Activated naive CD4-positive, alpha-beta T cell treated with anti-CD3 and anti-CD28 coated beads, Interleukin-2, amount 50 U/mL, for 72 hours (primary cell): ENCODE data around the gene RHD. TPM values are rescaled to one million over a fixed set of nuclear protein-coding genes. Genes with fewer than 3 reads are reported as not detected.
"Not testable (repeated sequence)": the region's sequence is repeated elsewhere in the genome, so short reads cannot be mapped to it uniquely, and the experiment has no call there.

Experiments used
- ATAC-seq, 2 donors: fragments of 150-1000 bp; cut with Tn5 transposase; 2 replicates each; pipeline ENCODE4 v1.10.0; 2021; ENCODE audit warnings: mild to moderate bottlenecking in 2 of 2, moderate library complexity in 2 of 2
- DNase-seq, 2 donors: peaks; one replicate each; pipeline ENCODE4 v3.0.0; 2021 to 2022; ENCODE audit warnings: low spot score in 2 of 2
- H3K27ac Mint-ChIP-seq, 2 donors: one replicate each; pipeline ENCODE4 v1.8.0; 2022; ENCODE audit warnings: mild to moderate bottlenecking in 2 of 2, mixed read lengths in 2 of 2
- H3K36me3 Mint-ChIP-seq, 2 donors: one replicate each; pipeline ENCODE4 v1.8.0; 2022; ENCODE audit warnings: mixed read lengths in 2 of 2
- H3K9me3 Mint-ChIP-seq, 2 donors: one replicate each; pipeline ENCODE4 v1.8.0; 2022; ENCODE audit warnings: mixed read lengths in 2 of 2
- total RNA-seq, 2 donors: library from RNA; stranded (reverse); gene quantifications; one replicate each; pipeline ENCODE4 v1.2.3, GENCODE V29; 2022

RHD gene
- total RNA-seq, 2 donors from 2014 or later: not detected

GRCh38 chr1:25360596-25361581 is 88.6 kb downstream of the RHD start:
- ATAC-seq (peak in 1 of 2 donors; percentile 55), DNase-seq (no peak)
- no peaks in the 10 kb centered on the region for H3K9me3 Mint-ChIP-seq
- H3K27ac Mint-ChIP-seq: peak overlapping the region in 1 of 2 donors; percentile 28
- peaks cover 10 to 21% of the 10 kb centered on the region in 2 donors for H3K36me3 Mint-ChIP-seq

DNA sequence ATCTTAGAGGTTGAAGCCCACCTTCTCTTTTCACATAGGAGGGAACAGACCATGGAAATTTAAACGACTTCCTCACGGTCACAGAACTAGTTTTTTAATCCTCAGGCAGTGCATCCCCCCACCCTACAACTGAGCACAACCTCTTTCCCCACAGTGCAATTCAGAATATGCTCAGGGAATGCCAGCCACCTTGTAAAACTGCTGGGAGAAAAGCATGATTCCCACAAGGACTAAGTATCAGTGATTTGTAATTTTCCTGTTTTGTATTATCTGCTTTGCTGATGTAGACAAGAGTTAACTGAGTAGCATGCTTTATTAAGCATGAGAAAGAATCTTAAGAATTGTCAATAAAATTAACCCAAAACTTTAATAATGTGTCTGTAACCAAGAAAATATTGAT is 89.6 kb downstream of the RHD start:
- H3K9me3 Mint-ChIP-seq: no peaks in the 10 kb centered on the region
- H3K27ac Mint-ChIP-seq: peak overlapping the region; percentile 28 to 29
- no peak for DNase-seq
- ATAC-seq: no peak
- peaks cover 10 to 17% of the 10 kb centered on the region in 2 donors for H3K36me3 Mint-ChIP-seq

DNA sequence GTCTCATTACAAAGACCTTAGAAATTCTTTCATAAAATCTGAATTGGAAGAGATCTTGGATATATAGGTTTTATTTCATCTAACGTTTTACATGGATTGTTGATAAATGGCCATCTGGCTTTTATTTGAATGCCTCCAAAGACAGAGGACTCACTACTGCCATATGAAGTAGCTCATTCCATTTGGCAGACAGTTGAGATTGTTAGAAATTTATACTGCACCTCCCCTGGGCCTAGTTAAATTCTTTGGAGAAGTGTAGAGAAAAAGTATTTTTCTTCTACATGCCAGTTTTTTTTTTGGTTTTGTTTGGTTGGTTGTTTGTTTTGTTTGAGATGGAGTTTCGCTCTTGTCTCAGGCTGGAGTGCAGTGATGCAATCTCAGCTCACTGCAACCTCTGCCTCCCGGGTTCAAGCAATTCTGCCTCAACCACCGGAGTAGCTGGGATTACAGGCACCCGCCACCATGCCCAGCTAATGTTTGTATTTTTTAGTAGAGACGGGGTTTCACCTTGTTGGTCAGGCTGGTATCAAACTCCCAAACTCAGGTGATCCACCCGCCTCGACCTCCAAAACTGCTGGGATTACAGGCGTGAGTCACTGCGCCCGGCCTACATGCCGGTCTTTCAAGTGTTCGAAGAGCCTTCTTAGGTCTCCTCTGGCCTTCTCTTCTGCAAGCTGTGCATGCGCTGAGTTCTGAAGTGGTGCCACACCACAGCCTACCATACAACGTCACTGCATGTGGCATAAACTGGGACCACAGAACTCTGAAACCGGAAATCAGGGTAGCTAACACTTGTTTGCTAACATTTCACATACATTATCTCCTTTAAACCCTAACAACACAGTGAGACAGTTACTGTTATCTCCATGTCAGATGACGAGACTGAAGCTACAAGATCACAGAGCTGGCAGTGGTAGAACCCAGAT is 90.6 kb downstream of the RHD start:
- peak; percentile 83 to 88 for ATAC-seq
- not testable (repeated sequence) for H3K27ac Mint-ChIP-seq, H3K9me3 Mint-ChIP-seq, DNase-seq
- peaks cover 10 to 13% of the 10 kb centered on the region in 2 donors for H3K36me3 Mint-ChIP-seq

DNA sequence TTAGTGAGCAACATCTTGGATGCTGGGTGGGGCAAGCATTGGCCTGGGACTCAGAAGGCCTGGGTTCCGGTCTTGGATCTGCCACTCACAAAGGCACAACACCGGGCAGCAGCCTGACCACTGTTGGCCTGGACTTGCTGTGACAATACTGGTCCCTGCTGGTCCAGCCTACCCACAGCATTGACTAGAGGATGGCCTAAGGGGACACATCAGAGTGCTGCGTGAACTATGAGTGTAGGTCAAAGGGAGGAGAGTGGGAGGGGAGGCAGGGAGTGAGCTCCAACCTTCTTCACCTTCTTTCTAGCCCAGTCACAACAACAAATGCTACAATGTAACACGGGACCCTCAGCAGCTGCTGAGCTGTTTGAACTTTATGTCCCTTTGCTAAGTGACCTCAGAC is 96.9 kb downstream of the RHD start:
- ATAC-seq (no peak), DNase-seq (no peak)
- Mint-ChIP-seq H3K27ac (no peak overlapping the region), H3K9me3 (no peaks in the 10 kb centered on the region), H3K36me3 (no peaks in the 10 kb centered on the region)

DNA sequence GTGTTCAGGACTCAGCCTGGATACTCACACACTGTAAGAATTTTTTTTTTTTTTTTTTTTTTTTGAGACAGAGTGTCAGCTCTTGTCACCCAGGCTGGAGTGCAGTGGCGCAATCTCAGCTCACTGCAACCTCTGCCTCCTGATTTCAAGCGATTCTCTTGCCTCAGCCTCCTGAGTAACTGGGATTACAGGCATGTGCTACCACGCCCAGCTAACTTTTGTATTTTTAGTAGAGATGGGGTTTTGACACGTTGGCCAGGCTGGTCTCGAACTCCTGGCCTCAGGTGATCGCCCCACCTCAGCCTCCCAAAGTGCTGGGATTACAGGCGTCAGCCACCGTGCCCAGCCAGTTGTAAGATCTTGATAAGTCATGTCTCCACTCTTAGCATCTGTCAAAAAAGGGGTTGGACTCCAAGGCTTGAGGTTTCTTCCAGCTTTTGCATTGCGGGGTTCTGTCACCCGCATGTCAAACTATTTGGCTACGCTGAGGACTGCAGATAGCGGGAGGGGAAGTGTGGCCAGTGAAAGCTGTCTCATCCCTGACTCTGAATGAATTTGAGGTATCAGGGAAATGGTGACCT is 97.5 kb downstream of the RHD start:
- DNase-seq, H3K36me3 Mint-ChIP-seq, ATAC-seq, H3K27ac Mint-ChIP-seq, H3K9me3 Mint-ChIP-seq: not testable (repeated sequence)

GRCh38 chr1:25371757-25372156 is 99.4 kb downstream of the RHD start:
- DNase-seq, ATAC-seq: not testable (repeated sequence)

DNA sequence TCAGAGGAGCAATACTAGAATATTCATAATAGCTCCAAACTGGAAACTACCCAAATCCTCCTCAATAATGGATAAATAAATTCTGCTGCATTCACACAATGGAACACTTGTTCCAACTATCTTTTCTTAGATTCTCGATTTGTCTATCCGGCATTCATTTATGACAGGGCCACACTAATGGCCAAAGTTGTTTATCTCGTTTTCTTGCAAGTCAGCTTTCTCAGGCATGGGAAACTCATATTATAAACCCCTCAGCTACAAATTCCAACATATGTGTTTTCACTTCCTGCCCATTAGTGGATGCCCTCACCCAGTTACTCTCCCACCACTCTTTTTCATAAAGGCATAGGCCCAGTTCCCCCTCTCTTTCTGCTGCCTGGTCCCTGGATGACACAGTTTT is 106.1 kb downstream of the RHD start:
- ATAC-seq, DNase-seq, H3K9me3 Mint-ChIP-seq, H3K36me3 Mint-ChIP-seq, H3K27ac Mint-ChIP-seq: not testable (repeated sequence)

More at GRCh38 chr1:25371757-25372156, 99.4 kb downstream of the RHD start:
- not testable (repeated sequence) for H3K36me3 Mint-ChIP-seq, H3K27ac Mint-ChIP-seq, H3K9me3 Mint-ChIP-seq

Other genes with a start within 250 kb of the RHD start
- gene SYF2, start 40.0 kb upstream of the RHD start, total RNA-seq: 10 to 100 TPM; 42.3 to 58.1 TPM
- gene RSRP1, start 25.1 kb upstream of the RHD start, total RNA-seq: 100 to 1,000 TPM; 147 to 154 TPM
- 10 to 100 TPM; 92.0 to 95.5 TPM for gene TMEM50A, start 65.8 kb downstream of the RHD start, total RNA-seq
- under 1 TPM in 1 of 2 donors, not detected in 1; 0.64 TPM for gene RHCE, start 148.3 kb downstream of the RHD start, total RNA-seq
- 10 to 100 TPM; 14.3 to 19.7 TPM for gene MACO1, start 158.4 kb downstream of the RHD start, total RNA-seq